Measurements from ENCODE around the gene ZNF587B.
"Not testable (repeated sequence)": the region's sequence is repeated elsewhere in the genome, so short reads cannot be mapped to it uniquely, and the experiment has no call there.

ZNF587B gene

GRCh38 chr19:57830071-57830602 is at the start of gene ZNF587B:
Gene ZNF587B (plus strand): TSS chr19:57830299. CDS start chr19:57830529, 230 bp downstream.
- Histone ChIP-seq H3K4me1 (no peaks in the 10 kb centered on the region), H3K36me3 (replicated peaks) (peaks cover 15% of the 10 kb centered on the region), H3K9me3 (no peaks in the 10 kb centered on the region), H3K4me3 (no peak within 1 kb of the TSS), H3K27me3 (ENCODE audit: low read depth) (no peaks in the 10 kb centered on the region)
- in situ Hi-C loops (cut with MboI; ENCODE audit: low sequenced_read_pairs), result no loop called here
- DNase-seq (ENCODE audit: low spot score in 2 of 2), result peak; percentile 4 to 62

GRCh38 chr19:57786286-57786685 is 43.8 kb upstream of the ZNF587B start:
- no peak for DNase-seq (ENCODE audit: low spot score in 2 of 2)

GRCh38 chr19:57786906-57787305 is 43.2 kb upstream of the ZNF587B start:
- Histone ChIP-seq H3K9me3 (no peaks in the 10 kb centered on the region), H3K4me3 (no peak overlapping the region), H3K27me3 (ENCODE audit: low read depth) (no peaks in the 10 kb centered on the region), H3K36me3 (replicated peaks) (no peaks in the 10 kb centered on the region), H3K4me1 (no peaks in the 10 kb centered on the region)
- no peak for DNase-seq (ENCODE audit: low spot score in 2 of 2)
- in situ Hi-C loops (cut with MboI; ENCODE audit: low sequenced_read_pairs), result no loop called here

More at GRCh38 chr19:57786286-57786685, 43.8 kb upstream of the ZNF587B start:
- Histone ChIP-seq H3K27me3 (ENCODE audit: low read depth) (no peaks in the 10 kb centered on the region), H3K4me3 (no peak overlapping the region), H3K36me3 (replicated peaks) (no peaks in the 10 kb centered on the region), H3K9me3 (no peaks in the 10 kb centered on the region), H3K4me1 (no peaks in the 10 kb centered on the region)
- in situ Hi-C loops (cut with MboI; ENCODE audit: low sequenced_read_pairs), result no loop called here

- no peaks in the 10 kb centered on the region for H3K27me3 ChIP-seq (ENCODE audit: low read depth)
- no peak for DNase-seq (ENCODE audit: low spot score in 2 of 2)
- no peaks in the 10 kb centered on the region for H3K4me1 ChIP-seq
- no peaks in the 10 kb centered on the region for H3K9me3 ChIP-seq
- no peak overlapping the region for H3K4me3 ChIP-seq
- in situ Hi-C loops (cut with MboI; ENCODE audit: low sequenced_read_pairs), result no loop called here
- no peaks in the 10 kb centered on the region for H3K36me3 ChIP-seq (replicated peaks)
Measured at GRCh38 chr19:57788114-57788692, 41.9 kb upstream of the ZNF587B start.

- no peaks in the 10 kb centered on the region for H3K36me3 ChIP-seq (replicated peaks)
- no peaks in the 10 kb centered on the region for H3K9me3 ChIP-seq
- no peaks in the 10 kb centered on the region for H3K4me1 ChIP-seq
- no peak overlapping the region for H3K4me3 ChIP-seq
- no peaks in the 10 kb centered on the region for H3K27me3 ChIP-seq (ENCODE audit: low read depth)
- in situ Hi-C loops (cut with MboI; ENCODE audit: low sequenced_read_pairs), result no loop called here
- no peak for DNase-seq (ENCODE audit: low spot score in 2 of 2)
Measured at GRCh38 chr19:57789288-57789687, 40.8 kb upstream of the ZNF587B start.

- in situ Hi-C loops (cut with MboI; ENCODE audit: low sequenced_read_pairs); H3K4me1 ChIP-seq; H3K9me3 ChIP-seq; H3K4me3 ChIP-seq; H3K36me3 ChIP-seq (replicated peaks); DNase-seq (ENCODE audit: low spot score in 2 of 2); H3K27me3 ChIP-seq (ENCODE audit: low read depth): not testable (repeated sequence)
Measured at GRCh38 chr19:57796580-57796979, 33.5 kb upstream of the ZNF587B start.

- H3K27me3 ChIP-seq (ENCODE audit: low read depth), result no peaks in the 10 kb centered on the region
- H3K4me3 ChIP-seq, result no peak overlapping the region
- no peak for DNase-seq (ENCODE audit: low spot score in 2 of 2)
- no peaks in the 10 kb centered on the region for H3K9me3 ChIP-seq
- H3K4me1 ChIP-seq, result 0 out of 2 replicates have a peak, but pooled peaks cover 4% of the 10 kb centered on the region
- H3K36me3 ChIP-seq (replicated peaks), result no peaks in the 10 kb centered on the region; the same call in 1 of the 2 replicates
- in situ Hi-C loops (cut with MboI; ENCODE audit: low sequenced_read_pairs), result no loop called here
Measured at GRCh38 chr19:57800696-57801095, 29.4 kb upstream of the ZNF587B start.

- H3K27me3 ChIP-seq (ENCODE audit: low read depth), result no peaks in the 10 kb centered on the region
- H3K4me3 ChIP-seq, result no peak overlapping the region
- H3K4me1 ChIP-seq, result 0 out of 2 replicates have a peak, but pooled peaks cover 4% of the 10 kb centered on the region
- in situ Hi-C loops (cut with MboI; ENCODE audit: low sequenced_read_pairs), result no loop called here
- DNase-seq (ENCODE audit: low spot score in 2 of 2), result no peak
- no peaks in the 10 kb centered on the region; the same call in 1 of the 2 replicates for H3K36me3 ChIP-seq (replicated peaks)
- no peaks in the 10 kb centered on the region for H3K9me3 ChIP-seq
Measured at GRCh38 chr19:57802269-57802668, 27.8 kb upstream of the ZNF587B start.

- no peaks in the 10 kb centered on the region for H3K27me3 ChIP-seq (ENCODE audit: low read depth)
- DNase-seq (ENCODE audit: low spot score in 2 of 2), result no peak
- no peaks in the 10 kb centered on the region for H3K9me3 ChIP-seq
- H3K4me1 ChIP-seq, result 0 out of 2 replicates have a peak, but pooled peaks cover 4% of the 10 kb centered on the region
- in situ Hi-C loops (cut with MboI; ENCODE audit: low sequenced_read_pairs), result no loop called here
- H3K4me3 ChIP-seq, result no peak overlapping the region
- H3K36me3 ChIP-seq (replicated peaks), result peaks cover 1% of the 10 kb centered on the region
Measured at GRCh38 chr19:57803265-57803593, 26.9 kb upstream of the ZNF587B start.

GRCh38 chr19:57803594-57804325 is 26.3 kb upstream of the ZNF587B start:
- Histone ChIP-seq H3K27me3 (ENCODE audit: low read depth) (no peaks in the 10 kb centered on the region), H3K4me3 (no peak overlapping the region), H3K9me3 (no peaks in the 10 kb centered on the region), H3K4me1 (0 out of 2 replicates have a peak, but pooled peaks cover 4% of the 10 kb centered on the region), H3K36me3 (replicated peaks) (peaks cover 4% of the 10 kb centered on the region)
- DNase-seq (ENCODE audit: low spot score in 2 of 2), result no peak
- in situ Hi-C loops (cut with MboI; ENCODE audit: low sequenced_read_pairs), result no loop called here

GRCh38 chr19:57807541-57807940 is 22.6 kb upstream of the ZNF587B start:
- H3K4me3 ChIP-seq, result no peak overlapping the region
- H3K27me3 ChIP-seq (ENCODE audit: low read depth), result no peaks in the 10 kb centered on the region
- H3K36me3 ChIP-seq (replicated peaks), result peaks cover 19% of the 10 kb centered on the region
- no peaks in the 10 kb centered on the region for H3K9me3 ChIP-seq
- in situ Hi-C loops (cut with MboI; ENCODE audit: low sequenced_read_pairs), result no loop called here
- no peak for DNase-seq (ENCODE audit: low spot score in 2 of 2)
- no peaks in the 10 kb centered on the region for H3K4me1 ChIP-seq

GRCh38 chr19:57810410-57811295 is 19.4 kb upstream of the ZNF587B start:
- H3K4me1 ChIP-seq; H3K27me3 ChIP-seq (ENCODE audit: low read depth); H3K4me3 ChIP-seq; in situ Hi-C loops (cut with MboI; ENCODE audit: low sequenced_read_pairs); DNase-seq (ENCODE audit: low spot score in 2 of 2); H3K9me3 ChIP-seq: not testable (repeated sequence)
- H3K36me3 ChIP-seq (replicated peaks), result peaks cover 19% of the 10 kb centered on the region

- H3K4me1 ChIP-seq, result no peaks in the 10 kb centered on the region; the same call in 1 of the 2 replicates
- peaks cover 19% of the 10 kb centered on the region for H3K36me3 ChIP-seq (replicated peaks)
- no peak overlapping the region for H3K4me3 ChIP-seq
- in situ Hi-C loops (cut with MboI; ENCODE audit: low sequenced_read_pairs), result no loop called here
- H3K9me3 ChIP-seq, result no peaks in the 10 kb centered on the region
- DNase-seq (ENCODE audit: low spot score in 2 of 2), result no peak
- no peaks in the 10 kb centered on the region for H3K27me3 ChIP-seq (ENCODE audit: low read depth)
Measured at GRCh38 chr19:57812226-57812625, 17.9 kb upstream of the ZNF587B start.

Data from HAP-1 (cell line).